ENCODE measurements around the gene CD209. TPM values are rescaled to one million over a fixed set of nuclear protein-coding genes. Genes with fewer than 3 reads are reported as not detected.

The CD209 gene
- total RNA-seq, 1 experiment from 2014 or later = not detected

GRCh38 chr19:7691497-7691896, 55.8 kb downstream of the CD209 start:
- ChIA-PET CTCF (no interaction called here), POLR2A (no interaction called here)
- H3K4me1 Mint-ChIP-seq (ENCODE audit: low read depth, unreplicated experiment) = no peaks in the 10 kb centered on the region
- no peaks in the 10 kb centered on the region for H3K27me3 Mint-ChIP-seq (ENCODE audit: insufficient read depth, unreplicated experiment)
- Histone ChIP-seq H3K27me3 (replicated peaks; ENCODE audit: control insufficient read depth, insufficient read depth, low read length) (no peaks in the 10 kb centered on the region), H3K4me1 (no peaks in the 10 kb centered on the region), H3K4me3 (ENCODE audit: low read depth, low read length) (no peak overlapping the region), H3K9me3 (no peaks in the 10 kb centered on the region), H3K36me3 (ENCODE audit: control insufficient read depth, insufficient read depth, low read length) (no peaks in the 10 kb centered on the region)
- DNase-seq = no peak
- BruUV-seq (replicated peaks) = no TSS peak
- no peaks in the 10 kb centered on the region for H3K9me3 Mint-ChIP-seq (ENCODE audit: unreplicated experiment)
- no peak for TF ChIP-seq CTCF (IDR thresholded peaks at IDR 0.05; ENCODE audit: insufficient read depth in 1 of 2, low read depth in 1 of 2, low read length in 1 of 2, severe bottlenecking in 1 of 2, unreplicated experiment in 1 of 2)
- intact Hi-C loops (cut with micrococcal nuclease; ENCODE audit: unreplicated experiment) = no loop called here
- no peak overlapping the region for H3K4me3 Mint-ChIP-seq (ENCODE audit: unreplicated experiment)
- no peaks in the 10 kb centered on the region for H3K36me3 Mint-ChIP-seq (ENCODE audit: insufficient read depth, unreplicated experiment)
- no peak overlapping the region for H3K27ac Mint-ChIP-seq (ENCODE audit: unreplicated experiment)

- Mint-ChIP-seq H3K9me3 (ENCODE audit: unreplicated experiment) (no peaks in the 10 kb centered on the region), H3K27ac (ENCODE audit: unreplicated experiment) (no peak overlapping the region), H3K36me3 (ENCODE audit: insufficient read depth, unreplicated experiment) (peaks cover 4% of the 10 kb centered on the region), H3K27me3 (ENCODE audit: insufficient read depth, unreplicated experiment) (no peaks in the 10 kb centered on the region), H3K4me1 (ENCODE audit: low read depth, unreplicated experiment) (peaks cover under 1% of the 10 kb centered on the region), H3K4me3 (ENCODE audit: unreplicated experiment) (no peak overlapping the region)
- POLR2A ChIA-PET = no interaction called here
- intact Hi-C loops (cut with micrococcal nuclease; ENCODE audit: unreplicated experiment) = no loop called here
- Histone ChIP-seq H3K36me3 (ENCODE audit: control insufficient read depth, insufficient read depth, low read length) (no peaks in the 10 kb centered on the region), H3K9me3 (no peaks in the 10 kb centered on the region), H3K27me3 (replicated peaks; ENCODE audit: control insufficient read depth, insufficient read depth, low read length) (no peaks in the 10 kb centered on the region), H3K4me3 (ENCODE audit: low read depth, low read length) (no peak overlapping the region), H3K4me1 (no peaks in the 10 kb centered on the region)
- TF ChIP-seq CTCF (IDR thresholded peaks at IDR 0.05; ENCODE audit: insufficient read depth in 1 of 2, low read depth in 1 of 2, low read length in 1 of 2, severe bottlenecking in 1 of 2, unreplicated experiment in 1 of 2) = no peak
- BruUV-seq (replicated peaks) = no TSS peak
- CTCF ChIA-PET = no interaction called here
- no peak for DNase-seq
Observed at GRCh38 chr19:7690779-7691258, 56.5 kb downstream of the CD209 start.

Other genes with a start within 250 kb of the CD209 start
- gene ZNF358, start 231.4 kb downstream of the CD209 start, total RNA-seq (2022) = 29.4 TPM in 2 replicates
- 16.1 and 16.2 TPM in 2 replicates for gene MCOLN1, start 224.9 kb downstream of the CD209 start, total RNA-seq (2022)
- 67.6 and 79.2 TPM in 2 replicates for gene PNPLA6, start 211.8 kb downstream of the CD209 start, total RNA-seq (2022)
- 60.5 and 61.6 TPM in 2 replicates for gene CAMSAP3, start 151.7 kb downstream of the CD209 start, total RNA-seq (2022)
- gene XAB2, start 118.0 kb downstream of the CD209 start, total RNA-seq (2022) = 44.7 and 47.9 TPM in 2 replicates
- gene PET100, start 117.7 kb downstream of the CD209 start, total RNA-seq (2022) = 138 and 139 TPM in 2 replicates
- 0.88 and 1.9 TPM in 2 replicates for gene PCP2, start 113.8 kb downstream of the CD209 start, total RNA-seq (2022)
- 113 and 125 TPM in 2 replicates for gene STXBP2, start 110.4 kb downstream of the CD209 start, total RNA-seq (2022)
- not detected in 2 replicates for gene RETN, start 78.5 kb downstream of the CD209 start, total RNA-seq (2022)
- not detected in 2 replicates for gene MCEMP1, start 70.4 kb downstream of the CD209 start, total RNA-seq (2022)
- 80.3 and 83.4 TPM in 2 replicates for gene TRAPPC5, start 66.7 kb downstream of the CD209 start, total RNA-seq (2022)
- gene FCER2, start 45.4 kb downstream of the CD209 start, total RNA-seq (2022) = not detected in 2 replicates
- gene CLEC4G, start 15.4 kb downstream of the CD209 start, total RNA-seq (2022) = not detected in 2 replicates
- gene CLEC4M, start 15.7 kb upstream of the CD209 start, total RNA-seq (2022) = not detected in 2 replicates
- 6.5 and 9.8 TPM in 2 replicates for gene EVI5L, start 82.7 kb upstream of the CD209 start, total RNA-seq (2022)
- gene PRR36, start 126.9 kb upstream of the CD209 start, total RNA-seq (2022) = 3.7 and 4.4 TPM in 2 replicates
- gene LRRC8E, start 141.0 kb upstream of the CD209 start, total RNA-seq (2022) = 6.5 and 6.7 TPM in 2 replicates
- 37.4 and 42.6 TPM in 2 replicates for gene MAP2K7, start 156.3 kb upstream of the CD209 start, total RNA-seq (2022)
- 9.8 and 10.8 TPM in 2 replicates for gene TGFBR3L, start 167.3 kb upstream of the CD209 start, total RNA-seq (2022)
- 8.8 and 10.4 TPM in 2 replicates for gene SNAPC2, start 172.8 kb upstream of the CD209 start, total RNA-seq (2022)
- 7.4 and 9.1 TPM in 2 replicates for gene CTXN1, start 178.6 kb upstream of the CD209 start, total RNA-seq (2022)
- 129 and 146 TPM in 2 replicates for gene TIMM44, start 196.1 kb upstream of the CD209 start, total RNA-seq (2022)